Activated B cell treated with CpG ODN at 0.5 μM for 24 hours (primary cell): ENCODE results near the gene POFUT2. TPM values are rescaled to one million over a fixed set of nuclear protein-coding genes. Genes with fewer than 3 reads are reported as not detected.

Source experiments
- ATAC-seq: fragments of 200-7000 bp; cut with Tn5 transposase; one replicate; pipeline ENCODE4 v1.10.0; 2021; ENCODE audit warnings: low read depth, mild to moderate bottlenecking, moderate library complexity
- CTCF ChIA-PET: fragments of 350-600 bp; sonication (Branson Sonifier 250); formaldehyde crosslinking; loops from one replicate; lab custom pipeline; 2021; ENCODE audit warnings: antibody characterized with exemption; lab: Charles Lee
- POLR2A ChIA-PET: fragments of 350-600 bp; sonication (Branson Sonifier 250); formaldehyde crosslinking; loops from one replicate; lab custom pipeline; 2021; ENCODE audit warnings: antibody characterized with exemption; lab: Charles Lee
- DNase-seq: peaks from one replicate; pipeline ENCODE4 v3.0.0; 2022
- H3K27ac Mint-ChIP-seq: one replicate; pipeline ENCODE4 v1.8.0; 2020; ENCODE audit warnings: mixed read lengths
- H3K27me3 Mint-ChIP-seq: one replicate; pipeline ENCODE4 v1.8.0; 2021; ENCODE audit warnings: mixed read lengths
- H3K36me3 Mint-ChIP-seq: one replicate; pipeline ENCODE4 v1.8.0; 2021; ENCODE audit warnings: low read depth, mixed read lengths
- H3K4me1 Mint-ChIP-seq: one replicate; pipeline ENCODE4 v1.8.0; 2021; ENCODE audit warnings: mixed read lengths
- H3K4me3 Mint-ChIP-seq: one replicate; pipeline ENCODE4 v1.8.0; 2020; ENCODE audit warnings: mild to moderate bottlenecking, mixed read lengths
- H3K9me3 Mint-ChIP-seq: one replicate; pipeline ENCODE4 v1.8.0; 2020; ENCODE audit warnings: mixed read lengths
- intact Hi-C: fragments of 100-400 bp; cut with micrococcal nuclease; formaldehyde crosslinking; loops from one replicate; pipeline ENCODE4 v1.15.1; 2024
- total RNA-seq: library from RNA; stranded (reverse); gene quantifications from 2 replicates; pipeline ENCODE4 v1.2.3, GENCODE V29; 2022
- TF ChIP-seq, protein P1 (sequence below): fragments of 200-600 bp; IDR thresholded peaks from one replicate; pipeline ENCODE4 v1.8.0; 2022; ENCODE audit warnings: antibody characterized with exemption, mild to moderate bottlenecking

POFUT2 gene
- total RNA-seq, 1 donor from 2014 or later: 21.4 TPM

DNA sequence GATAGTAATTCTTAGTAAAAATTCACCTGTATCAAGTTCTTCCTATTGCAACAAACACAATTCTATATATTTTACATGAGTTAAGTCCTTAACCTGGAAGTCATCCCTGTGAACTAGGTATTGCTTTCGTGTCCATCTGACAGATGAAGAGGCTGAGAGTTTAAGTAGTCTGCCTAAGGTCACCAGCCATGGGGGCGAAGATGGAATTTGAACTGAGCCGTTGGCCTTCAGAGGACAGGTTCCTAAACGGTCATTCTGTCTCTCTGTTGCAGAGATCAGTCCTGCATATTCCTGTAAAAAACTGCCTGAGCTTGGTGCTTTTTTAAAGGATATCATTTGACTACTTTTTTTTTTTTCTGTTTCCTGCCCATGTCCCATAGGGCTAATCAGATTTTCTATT is 10.2 kb upstream of the POFUT2 start:
- Mint-ChIP-seq H3K4me1 (peaks cover 2% of the 10 kb centered on the region), H3K27me3 (peaks cover 4% of the 10 kb centered on the region), H3K27ac (no peak overlapping the region), H3K4me3 (no peak overlapping the region), H3K36me3 (no peaks in the 10 kb centered on the region), H3K9me3 (no peaks in the 10 kb centered on the region)
- CTCF ChIA-PET: no interaction called here
- ATAC-seq (no peak), DNase-seq (no peak)
- intact Hi-C loops: loop anchor here (10.0 kb wide), 1 partner anchor 353 kb away; the partner anchor contains the start of gene SLX9
- POLR2A ChIA-PET: no interaction called here
- TF ChIP-seq, protein P1, sequence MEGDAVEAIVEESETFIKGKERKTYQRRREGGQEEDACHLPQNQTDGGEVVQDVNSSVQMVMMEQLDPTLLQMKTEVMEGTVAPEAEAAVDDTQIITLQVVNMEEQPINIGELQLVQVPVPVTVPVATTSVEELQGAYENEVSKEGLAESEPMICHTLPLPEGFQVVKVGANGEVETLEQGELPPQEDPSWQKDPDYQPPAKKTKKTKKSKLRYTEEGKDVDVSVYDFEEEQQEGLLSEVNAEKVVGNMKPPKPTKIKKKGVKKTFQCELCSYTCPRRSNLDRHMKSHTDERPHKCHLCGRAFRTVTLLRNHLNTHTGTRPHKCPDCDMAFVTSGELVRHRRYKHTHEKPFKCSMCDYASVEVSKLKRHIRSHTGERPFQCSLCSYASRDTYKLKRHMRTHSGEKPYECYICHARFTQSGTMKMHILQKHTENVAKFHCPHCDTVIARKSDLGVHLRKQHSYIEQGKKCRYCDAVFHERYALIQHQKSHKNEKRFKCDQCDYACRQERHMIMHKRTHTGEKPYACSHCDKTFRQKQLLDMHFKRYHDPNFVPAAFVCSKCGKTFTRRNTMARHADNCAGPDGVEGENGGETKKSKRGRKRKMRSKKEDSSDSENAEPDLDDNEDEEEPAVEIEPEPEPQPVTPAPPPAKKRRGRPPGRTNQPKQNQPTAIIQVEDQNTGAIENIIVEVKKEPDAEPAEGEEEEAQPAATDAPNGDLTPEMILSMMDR: no peak

DNA sequence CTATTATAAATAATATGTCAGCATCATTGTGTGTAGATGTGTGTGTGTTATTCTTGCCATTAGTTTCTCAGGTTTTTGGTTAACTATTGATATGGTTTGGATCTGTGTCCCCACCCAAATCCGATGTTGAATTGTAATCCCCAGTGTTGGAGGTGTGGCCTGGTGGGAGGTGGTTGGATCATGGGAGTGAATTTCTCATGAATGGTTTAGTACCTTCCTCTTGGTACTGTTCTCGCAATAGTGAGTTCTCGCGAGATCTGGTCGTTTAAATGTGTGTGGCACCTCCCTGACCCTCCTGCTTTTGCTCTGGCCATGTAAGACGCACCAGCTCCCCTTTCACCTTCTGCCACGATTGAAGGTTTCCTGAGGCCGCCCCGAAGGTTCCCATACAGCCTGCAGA is 9.6 kb upstream of the POFUT2 start:
- TF ChIP-seq, protein P1: no peak
- no peak overlapping the region for H3K27ac Mint-ChIP-seq
- H3K27me3 Mint-ChIP-seq: peaks cover 4% of the 10 kb centered on the region
- no peaks in the 10 kb centered on the region for H3K36me3 Mint-ChIP-seq
- DNase-seq: no peak
- POLR2A ChIA-PET: no interaction called here
- H3K4me3 Mint-ChIP-seq: no peak overlapping the region
- CTCF ChIA-PET: no interaction called here
- no peak for ATAC-seq
- peaks cover 8% of the 10 kb centered on the region for H3K4me1 Mint-ChIP-seq
- intact Hi-C loops: loop anchor here (10.0 kb wide), 1 partner anchor 353 kb away; the partner anchor contains the start of gene SLX9
- no peaks in the 10 kb centered on the region for H3K9me3 Mint-ChIP-seq

DNA sequence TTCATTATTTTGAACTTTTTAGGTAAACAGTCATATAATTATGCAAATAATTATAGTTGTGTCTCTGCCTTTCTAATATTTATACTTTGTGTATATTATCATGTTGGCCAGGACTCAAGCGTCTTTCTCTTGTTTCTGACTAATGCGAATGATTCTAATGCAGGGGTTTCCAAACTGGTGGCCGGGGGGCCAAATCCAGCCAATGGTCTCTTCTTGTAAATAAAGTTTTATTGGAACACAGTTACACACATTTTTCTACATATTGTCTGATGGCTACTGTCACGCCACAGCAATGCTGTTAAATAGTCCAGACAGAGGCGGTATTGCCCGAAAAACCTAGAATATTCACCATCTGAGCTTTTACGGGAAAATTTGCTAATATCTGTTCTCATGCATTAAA is 8.9 kb upstream of the POFUT2 start:
- Mint-ChIP-seq H3K9me3 (no peaks in the 10 kb centered on the region), H3K27ac (no peak overlapping the region), H3K36me3 (no peaks in the 10 kb centered on the region), H3K4me3 (no peak overlapping the region), H3K4me1 (peaks cover 9% of the 10 kb centered on the region), H3K27me3 (peaks cover 4% of the 10 kb centered on the region)
- POLR2A ChIA-PET: no interaction called here
- intact Hi-C loops: loop anchor here (10.0 kb wide), 1 partner anchor 352 kb away; the partner anchor contains the start of gene SLX9
- TF ChIP-seq, protein P1: no peak
- DNase-seq (no peak), ATAC-seq (no peak)
- CTCF ChIA-PET: no interaction called here

DNA sequence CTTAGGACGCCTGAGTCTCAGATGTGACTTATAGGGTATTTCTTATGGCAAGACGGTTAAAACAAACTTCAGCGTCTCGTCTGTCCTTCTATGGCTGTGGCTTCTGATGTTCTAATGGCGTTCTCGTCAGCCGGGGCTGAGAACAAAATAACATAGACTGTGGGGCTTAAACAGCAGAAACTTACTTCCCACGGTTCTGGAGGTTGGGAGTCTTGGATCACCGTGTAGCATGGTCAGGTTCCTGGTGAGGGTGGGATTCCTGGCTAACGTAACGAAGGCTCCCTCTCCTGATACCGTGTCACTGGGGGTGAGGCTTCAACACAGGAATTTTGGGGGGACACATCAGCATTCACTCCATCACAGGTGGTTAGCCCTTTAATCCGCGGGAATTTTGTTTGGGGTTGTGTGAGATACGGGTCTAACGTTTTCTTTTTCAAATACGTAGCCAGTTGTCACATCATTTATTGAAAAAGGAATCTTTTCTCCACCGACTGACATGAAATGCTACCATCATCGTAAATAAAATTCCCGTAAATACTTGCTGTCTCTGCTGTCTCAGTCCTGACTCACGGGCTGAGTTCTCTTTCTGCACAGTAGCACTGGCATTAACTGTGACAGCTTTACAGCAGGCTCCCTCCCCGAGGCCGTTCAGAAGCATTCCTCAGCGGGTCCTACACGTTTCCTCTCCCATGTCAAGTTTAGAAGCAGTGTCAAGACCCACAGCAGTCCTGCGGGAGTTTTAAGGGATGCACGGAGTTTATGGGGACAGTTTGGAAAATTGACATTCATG is 8.1 kb upstream of the POFUT2 start:
- ChIA-PET CTCF (no interaction called here), POLR2A (no interaction called here)
- Mint-ChIP-seq H3K9me3 (no peaks in the 10 kb centered on the region), H3K4me1 (peaks cover 9% of the 10 kb centered on the region), H3K4me3 (no peak overlapping the region), H3K27ac (no peak overlapping the region), H3K27me3 (peaks cover 4% of the 10 kb centered on the region), H3K36me3 (no peaks in the 10 kb centered on the region)
- TF ChIP-seq, protein P1: no peak
- ATAC-seq (no peak), DNase-seq (no peak)
- intact Hi-C loops: loop anchor here (10.0 kb wide), 1 partner anchor 351 kb away; the partner anchor contains the start of gene SLX9

DNA sequence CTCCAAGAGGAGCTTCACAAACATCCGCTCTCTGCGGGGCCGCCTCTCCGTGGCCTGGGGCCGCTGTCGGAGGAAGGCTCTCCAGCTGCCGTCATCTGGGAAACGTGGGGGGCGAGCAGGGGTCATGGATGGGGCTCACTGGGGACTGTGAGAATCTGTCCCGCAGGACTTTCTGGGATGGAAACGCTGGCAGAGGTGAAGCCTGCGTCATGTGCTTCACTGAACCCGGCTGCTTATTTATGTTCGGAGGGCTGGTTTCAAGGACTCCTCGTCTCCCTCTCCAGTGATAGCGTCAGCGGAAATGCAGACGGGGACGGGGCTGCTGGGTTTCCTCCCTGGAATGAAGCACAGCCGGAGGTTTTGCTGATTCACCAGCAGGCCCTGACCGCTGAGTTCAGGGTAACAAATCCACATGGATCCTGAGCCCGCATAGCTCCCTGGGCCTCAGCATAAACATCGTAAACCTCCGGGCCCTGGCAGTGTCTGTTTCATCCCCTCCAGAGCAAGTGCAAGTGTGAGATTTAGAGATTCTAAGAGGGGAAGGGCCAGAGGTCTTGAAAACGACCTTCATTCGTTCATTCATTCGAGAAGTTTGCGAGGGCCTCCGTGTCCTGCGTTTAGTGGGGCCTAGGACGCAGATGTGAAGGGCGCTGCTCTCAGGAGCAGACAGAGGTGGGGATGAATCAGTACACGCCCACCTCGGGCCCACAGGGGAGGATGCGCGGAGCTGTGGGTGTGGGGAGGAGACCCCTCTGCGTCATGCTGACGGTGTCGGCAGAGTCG is 7.0 kb upstream of the POFUT2 start:
- ATAC-seq (no peak), DNase-seq (peak; percentile 12)
- peaks cover 9% of the 10 kb centered on the region for H3K4me1 Mint-ChIP-seq
- ChIA-PET POLR2A (no interaction called here), CTCF (no interaction called here)
- H3K27ac Mint-ChIP-seq: no peak overlapping the region
- intact Hi-C loops: loop anchor here (10.0 kb wide), 1 partner anchor 350 kb away; the partner anchor contains the start of gene SLX9
- peaks cover 4% of the 10 kb centered on the region for H3K27me3 Mint-ChIP-seq
- H3K4me3 Mint-ChIP-seq: no peak overlapping the region
- no peaks in the 10 kb centered on the region for H3K36me3 Mint-ChIP-seq
- TF ChIP-seq, protein P1: no peak
- H3K9me3 Mint-ChIP-seq: no peaks in the 10 kb centered on the region
